Body of pancreas (tissue), 4 donors: Measurements from ENCODE around the gene COMMD10. TPM values are rescaled to one million over a fixed set of nuclear protein-coding genes. Genes with fewer than 3 reads are reported as not detected.

Source experiments
- ATAC-seq: fragments of 150-250 bp; one replicate; pipeline ENCODE4 v1.9.1; 2016
- DNase-seq, 4 donors: peaks; one replicate each; pipeline ENCODE4 v3.0.0-alpha.2; 2019
- H3K27ac ChIP-seq, 4 donors: fragments of 200-600 bp; sonication (generic); 1 replicate in 3 of 4; 2 replicates in 1 of 4; pipeline versions ENCODE4 v1.5.1 to v1.6.1; 2016 to 2019; ENCODE audit warnings: mild to moderate bottlenecking in 1 of 4, mixed read lengths in 1 of 4, moderate library complexity in 1 of 4
- H3K27me3 ChIP-seq, 2 donors: fragments of 200-600 bp; sonication (generic); one replicate each; pipeline ENCODE4 v1.6.0; 2016; ENCODE audit warnings: mild to moderate bottlenecking in 1 of 2
- H3K36me3 ChIP-seq, 2 donors: fragments of 200-600 bp; sonication (generic); replicated peaks in 1 of 2; 2 replicates each; pipeline ENCODE4 v1.5.1; 2016; ENCODE audit warnings: low read depth in 2 of 2; ENCODE audit not compliant: insufficient read depth in 1 of 2
- H3K4me1 ChIP-seq: fragments of 200-600 bp; sonication (generic); one replicate; pipeline ENCODE4 v1.6.0; 2016
- H3K4me3 ChIP-seq, 2 donors: fragments of 200-600 bp; sonication (generic); 1 replicate in 1 of 2; 2 replicates in 1 of 2; pipeline ENCODE4 v1.5.1; 2016 to 2019
- H3K9me3 ChIP-seq, 3 donors: fragments of 200-600 bp; sonication (generic); 1 replicate in 2 of 3; 2 replicates in 1 of 3; pipeline ENCODE4 v1.5.1; 2016
- POLR2A ChIP-seq, 3 donors: fragments of 450-650 bp; IDR thresholded peaks; one replicate each; pipeline ENCODE4 v1.6.1; 2016; ENCODE audit warnings: antibody characterized with exemption in 3 of 3, mild to moderate bottlenecking in 2 of 3
- WGBS, 2 donors: methylation state at CpG; one replicate each; pipeline ENCODE4 v1.1.5; 2017; 5-methylcytosine and 5-hydroxymethylcytosine counted together
- intact Hi-C: fragments of 100-400 bp; cut with DNase I; formaldehyde crosslinking; loops from one replicate; pipeline ENCODE4 v1.15.1; 2023
- total RNA-seq, 2 donors: library from RNA; depleted of rRNA; stranded (reverse); fragments of >200 nt; gene quantifications; one replicate each; pipeline ENCODE4 v1.1.0, GENCODE V29; 2016
- TF ChIP-seq, protein P1 (sequence below), 7 experiments: fragments of 450-650 bp in 4 of 7; fragments of 200-600 bp in 3 of 7; sonication (generic) in 3 of 7; IDR thresholded peaks; one replicate each; pipeline ENCODE4 v1.5.1; 2016 to 2019; ENCODE audit warnings: antibody characterized with exemption in 7 of 7

COMMD10 gene
- total RNA-seq, 2 donors from 2014 or later = 26.5 to 27.0 TPM

DNA sequence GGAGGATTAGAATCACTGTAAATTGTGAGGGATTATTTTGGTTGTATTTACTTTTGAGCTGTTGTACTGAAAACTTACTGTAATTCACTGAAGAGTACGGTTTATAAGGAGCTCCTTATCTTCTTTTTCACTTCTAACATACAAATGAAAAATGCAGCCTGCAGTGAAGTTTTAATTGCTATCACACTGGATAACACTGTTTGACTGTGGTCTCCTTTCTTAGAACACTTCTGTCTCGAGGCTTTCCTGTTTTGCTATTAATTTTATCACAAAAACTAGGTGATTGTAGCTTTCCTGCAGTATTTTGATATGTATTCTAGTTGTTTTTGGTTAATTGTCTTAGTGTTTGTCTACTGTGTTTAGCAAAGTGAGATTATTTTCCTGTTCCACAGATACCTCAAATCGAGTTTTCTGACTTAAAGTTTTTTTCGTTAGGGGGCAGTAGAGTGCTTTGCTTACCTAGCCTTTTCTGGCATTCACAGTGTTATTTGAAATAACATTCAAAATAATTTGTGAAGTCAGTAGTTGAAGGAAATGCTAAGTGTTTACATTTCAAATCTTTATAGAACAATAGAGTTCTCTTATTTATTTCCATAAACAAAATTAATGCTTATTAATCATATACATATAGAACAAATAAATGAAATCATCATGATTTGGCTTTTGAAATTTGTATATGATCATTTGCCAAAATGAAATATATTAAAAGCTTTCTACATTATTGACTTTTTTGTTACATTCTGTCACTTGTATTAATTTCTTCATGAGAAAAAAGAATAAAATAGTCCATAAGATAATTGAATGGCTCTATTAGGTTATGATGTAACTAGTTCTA is 52.9 kb downstream of the COMMD10 start:
- TF ChIP-seq, protein P1, sequence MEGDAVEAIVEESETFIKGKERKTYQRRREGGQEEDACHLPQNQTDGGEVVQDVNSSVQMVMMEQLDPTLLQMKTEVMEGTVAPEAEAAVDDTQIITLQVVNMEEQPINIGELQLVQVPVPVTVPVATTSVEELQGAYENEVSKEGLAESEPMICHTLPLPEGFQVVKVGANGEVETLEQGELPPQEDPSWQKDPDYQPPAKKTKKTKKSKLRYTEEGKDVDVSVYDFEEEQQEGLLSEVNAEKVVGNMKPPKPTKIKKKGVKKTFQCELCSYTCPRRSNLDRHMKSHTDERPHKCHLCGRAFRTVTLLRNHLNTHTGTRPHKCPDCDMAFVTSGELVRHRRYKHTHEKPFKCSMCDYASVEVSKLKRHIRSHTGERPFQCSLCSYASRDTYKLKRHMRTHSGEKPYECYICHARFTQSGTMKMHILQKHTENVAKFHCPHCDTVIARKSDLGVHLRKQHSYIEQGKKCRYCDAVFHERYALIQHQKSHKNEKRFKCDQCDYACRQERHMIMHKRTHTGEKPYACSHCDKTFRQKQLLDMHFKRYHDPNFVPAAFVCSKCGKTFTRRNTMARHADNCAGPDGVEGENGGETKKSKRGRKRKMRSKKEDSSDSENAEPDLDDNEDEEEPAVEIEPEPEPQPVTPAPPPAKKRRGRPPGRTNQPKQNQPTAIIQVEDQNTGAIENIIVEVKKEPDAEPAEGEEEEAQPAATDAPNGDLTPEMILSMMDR (IDR thresholded peaks at IDR 0.05) = peak; percentile 45 to 81 (median 77)
- no peak for TF ChIP-seq POLR2A (IDR thresholded peaks at IDR 0.05)
- Histone ChIP-seq H3K9me3 (no peaks in the 10 kb centered on the region), H3K27ac (no peak overlapping the region), H3K36me3 (no peaks in the 10 kb centered on the region), H3K4me1 (peaks cover 6% of the 10 kb centered on the region), H3K27me3 (no peaks in the 10 kb centered on the region), H3K4me3 (no peak overlapping the region)
- ATAC-seq (peak; percentile 55), DNase-seq (no peak)
- intact Hi-C loops = loop anchor here (5.0 kb wide), 1 partner anchor 815 kb away; no protein-coding TSS in a partner anchor
- 6 to 7% methylated on average over 4 of the region's 4 CpGs for WGBS, 2 donors

GRCh38 chr5:116142495-116142894 is 57.7 kb downstream of the COMMD10 start:
- intact Hi-C loops = no loop called here
- no peak for DNase-seq
- H3K4me1 ChIP-seq = no peaks in the 10 kb centered on the region
- no peaks in the 10 kb centered on the region for H3K9me3 ChIP-seq
- ATAC-seq = no peak
- no peaks in the 10 kb centered on the region for H3K27me3 ChIP-seq
- 91 to 94% methylated on average over 3 of the region's 3 CpGs for WGBS, 2 donors
- H3K27ac ChIP-seq = no peak overlapping the region
- TF ChIP-seq, protein P1 (IDR thresholded peaks at IDR 0.05) = no peak
- no peak for TF ChIP-seq POLR2A (IDR thresholded peaks at IDR 0.05)
- no peak overlapping the region for H3K4me3 ChIP-seq
- H3K36me3 ChIP-seq = no peaks in the 10 kb centered on the region

DNA sequence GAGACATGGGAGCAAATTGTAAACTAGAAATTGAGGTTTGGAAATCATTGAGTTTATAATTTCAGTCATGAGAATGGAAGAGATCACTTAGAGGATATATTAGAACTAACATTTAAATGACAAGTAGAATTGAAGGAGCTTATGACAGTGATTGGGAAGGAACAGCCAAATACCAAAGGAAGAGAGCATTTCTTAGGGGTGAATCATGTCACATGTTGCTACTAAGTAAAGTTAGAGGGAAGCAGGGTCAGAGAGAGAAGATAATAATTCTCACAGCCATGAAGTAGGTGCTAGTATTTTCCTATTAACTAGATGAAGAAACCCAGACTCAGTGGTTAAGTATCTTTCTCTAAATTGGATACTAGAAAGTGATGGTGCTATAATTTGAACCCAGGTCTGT is 59.3 kb downstream of the COMMD10 start:
- no peak for DNase-seq
- Histone ChIP-seq H3K9me3 (no peaks in the 10 kb centered on the region), H3K27ac (no peak overlapping the region), H3K4me3 (no peak overlapping the region), H3K27me3 (no peaks in the 10 kb centered on the region), H3K36me3 (no peaks in the 10 kb centered on the region), H3K4me1 (no peaks in the 10 kb centered on the region)
- intact Hi-C loops = no loop called here
- no peak for TF ChIP-seq POLR2A (IDR thresholded peaks at IDR 0.05)
- TF ChIP-seq, protein P1 (IDR thresholded peaks at IDR 0.05) = no peak
- no peak for ATAC-seq

DNA sequence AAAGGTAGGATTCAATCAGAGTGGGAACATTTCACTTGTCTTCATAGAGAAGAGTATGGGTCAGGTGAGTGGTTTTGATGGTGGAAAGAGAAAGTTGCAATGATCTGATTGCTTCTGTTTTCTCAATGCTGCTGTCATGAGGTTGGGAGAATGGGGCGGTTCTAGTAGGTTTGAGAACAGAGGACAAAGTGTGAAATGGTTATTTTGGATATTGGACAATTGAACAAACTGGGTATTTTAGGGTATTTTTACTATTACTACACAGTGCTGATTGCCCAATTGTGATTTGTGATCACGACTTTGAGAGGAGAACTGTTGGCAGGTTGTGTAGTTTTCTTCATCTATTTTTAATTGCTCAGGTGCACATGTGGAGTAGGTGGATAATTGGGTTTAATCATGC is 60.2 kb downstream of the COMMD10 start:
- ATAC-seq (no peak), DNase-seq (no peak)
- no peak for TF ChIP-seq POLR2A (IDR thresholded peaks at IDR 0.05)
- TF ChIP-seq, protein P1 (IDR thresholded peaks at IDR 0.05) = no peak
- intact Hi-C loops = no loop called here
- H3K9me3 ChIP-seq = no peaks in the 10 kb centered on the region
- H3K27me3 ChIP-seq = no peaks in the 10 kb centered on the region
- no peaks in the 10 kb centered on the region for H3K4me1 ChIP-seq
- WGBS, 2 donors = 80 to 85% methylated on average over 2 of the region's 2 CpGs
- H3K36me3 ChIP-seq = no peaks in the 10 kb centered on the region
- H3K4me3 ChIP-seq = no peak overlapping the region
- H3K27ac ChIP-seq = no peak overlapping the region

- intact Hi-C loops = no loop called here
- Histone ChIP-seq H3K4me1 (no peaks in the 10 kb centered on the region), H3K9me3 (no peaks in the 10 kb centered on the region), H3K27ac (no peak overlapping the region), H3K27me3 (no peaks in the 10 kb centered on the region), H3K4me3 (no peak overlapping the region), H3K36me3 (no peaks in the 10 kb centered on the region)
- whole genome bisulfite sequencing, 2 donors = 86 to 88% methylated on average over 3 of the region's 3 CpGs
- no peak for TF ChIP-seq POLR2A (IDR thresholded peaks at IDR 0.05)
- TF ChIP-seq, protein P1 (IDR thresholded peaks at IDR 0.05) = no peak
- DNase-seq (no peak), ATAC-seq (no peak)
Observed at GRCh38 chr5:116145416-116145815, 60.6 kb downstream of the COMMD10 start.
